Measurements from ENCODE around the gene CHST8.

Gene CHST8

GRCh38 chr19:33723512-33723911, 101.8 kb downstream of the CHST8 start:
- no peaks in the 10 kb centered on the region for H4K20me1 ChIP-seq (ENCODE audit: low read depth, low read length)
- H3K27me3 ChIP-seq (ENCODE audit: low read length), result no peaks in the 10 kb centered on the region
- no peak overlapping the region for H3K4me3 ChIP-seq (ENCODE audit: insufficient read depth, low read length, poor library complexity, severe bottlenecking)
- H3K9ac ChIP-seq (ENCODE audit: low read length), result no peak overlapping the region
- no peaks in the 10 kb centered on the region for H3K9me3 ChIP-seq (ENCODE audit: insufficient read depth, low read length)
- H3K4me2 ChIP-seq (ENCODE audit: low read depth, low read length, poor library complexity, severe bottlenecking), result no peak overlapping the region
- TF ChIP-seq EZH2phosphoT487 (conservative IDR thresholded peaks at IDR 0.05; ENCODE audit: low read length) (no peak), CTCF (IDR thresholded peaks at IDR 0.05; ENCODE audit: insufficient read depth, low read length, poor library complexity, severe bottlenecking) (no peak)
- no peak overlapping the region for H3K27ac ChIP-seq (ENCODE audit: low read depth, low read length)
- H3K36me3 ChIP-seq (ENCODE audit: low read length), result no peaks in the 10 kb centered on the region
- no peaks in the 10 kb centered on the region for H3K9me2 ChIP-seq (replicated peaks; ENCODE audit: insufficient read depth, low read length)
- no peak overlapping the region for H2AFZ ChIP-seq (ENCODE audit: low read depth, low read length, severe bottlenecking)
- no peaks in the 10 kb centered on the region for H3F3A ChIP-seq (ENCODE audit: insufficient read depth)
- H3K79me2 ChIP-seq (ENCODE audit: insufficient read depth, low read length), result no peaks in the 10 kb centered on the region

- Histone ChIP-seq H3K9ac (ENCODE audit: low read length) (no peak overlapping the region), H3K9me3 (ENCODE audit: insufficient read depth, low read length) (no peaks in the 10 kb centered on the region), H3K27ac (ENCODE audit: low read depth, low read length) (no peak overlapping the region)
These were observed 102.4 kb downstream of the CHST8 start for GRCh38 chr19:33724021-33724720.

GRCh38 chr19:33724721-33725060, 102.9 kb downstream of the CHST8 start:
- H3K79me2 ChIP-seq (ENCODE audit: insufficient read depth, low read length), result no peaks in the 10 kb centered on the region
- no peaks in the 10 kb centered on the region for H3K27me3 ChIP-seq (ENCODE audit: low read length)

More at GRCh38 chr19:33724021-33724720, 102.4 kb downstream of the CHST8 start:
- no peaks in the 10 kb centered on the region for H3K36me3 ChIP-seq (ENCODE audit: low read length)
- no peaks in the 10 kb centered on the region for H3K9me2 ChIP-seq (replicated peaks; ENCODE audit: insufficient read depth, low read length)
- no peak overlapping the region for H2AFZ ChIP-seq (ENCODE audit: low read depth, low read length, severe bottlenecking)
- H3F3A ChIP-seq (ENCODE audit: insufficient read depth), result no peaks in the 10 kb centered on the region
- no peak overlapping the region for H3K4me3 ChIP-seq (ENCODE audit: insufficient read depth, low read length, poor library complexity, severe bottlenecking)
- H3K4me2 ChIP-seq (ENCODE audit: low read depth, low read length, poor library complexity, severe bottlenecking), result no peak overlapping the region
- no peaks in the 10 kb centered on the region for H4K20me1 ChIP-seq (ENCODE audit: low read depth, low read length)
- no peak for TF ChIP-seq EZH2phosphoT487 (conservative IDR thresholded peaks at IDR 0.05; ENCODE audit: low read length)
- no peak for TF ChIP-seq CTCF (IDR thresholded peaks at IDR 0.05; ENCODE audit: insufficient read depth, low read length, poor library complexity, severe bottlenecking)
- H3K79me2 ChIP-seq (ENCODE audit: insufficient read depth, low read length), result no peaks in the 10 kb centered on the region
- H3K27me3 ChIP-seq (ENCODE audit: low read length), result no peaks in the 10 kb centered on the region

More at GRCh38 chr19:33724721-33725060, 102.9 kb downstream of the CHST8 start:
- Histone ChIP-seq H3K4me3 (ENCODE audit: insufficient read depth, low read length, poor library complexity, severe bottlenecking) (no peak overlapping the region), H3K9me3 (ENCODE audit: insufficient read depth, low read length) (no peaks in the 10 kb centered on the region), H3K36me3 (ENCODE audit: low read length) (no peaks in the 10 kb centered on the region), H3K9ac (ENCODE audit: low read length) (no peak overlapping the region), H4K20me1 (ENCODE audit: low read depth, low read length) (no peaks in the 10 kb centered on the region), H2AFZ (ENCODE audit: low read depth, low read length, severe bottlenecking) (no peak overlapping the region), H3F3A (ENCODE audit: insufficient read depth) (no peaks in the 10 kb centered on the region), H3K27ac (ENCODE audit: low read depth, low read length) (no peak overlapping the region), H3K9me2 (replicated peaks; ENCODE audit: insufficient read depth, low read length) (no peaks in the 10 kb centered on the region), H3K4me2 (ENCODE audit: low read depth, low read length, poor library complexity, severe bottlenecking) (no peak overlapping the region)
- TF ChIP-seq CTCF (IDR thresholded peaks at IDR 0.05; ENCODE audit: insufficient read depth, low read length, poor library complexity, severe bottlenecking), result no peak
- TF ChIP-seq EZH2phosphoT487 (conservative IDR thresholded peaks at IDR 0.05; ENCODE audit: low read length), result no peak
